ENCODE measurements around the gene C1RL.

DNA sequence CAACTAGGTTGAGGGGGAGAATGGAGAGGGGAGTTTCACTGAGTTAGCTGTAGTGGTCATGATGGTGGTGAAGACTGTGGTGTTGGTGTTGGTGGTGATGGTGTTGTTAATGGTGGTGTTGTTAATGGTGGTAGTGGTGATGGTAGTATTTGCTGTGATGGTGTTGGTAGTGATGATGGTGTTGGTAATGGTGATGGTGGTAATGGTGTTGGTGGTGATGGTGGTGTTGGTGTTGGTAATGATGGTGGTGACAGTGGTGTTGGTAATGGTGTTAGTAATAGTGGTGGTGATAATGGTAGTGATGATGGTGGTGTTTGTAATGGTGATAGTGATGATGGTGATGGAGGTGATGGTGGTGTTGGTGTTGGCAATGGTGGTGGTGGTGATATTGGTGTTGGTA lies 25.9 kb downstream of the C1RL start:
- TF ChIP-seq, protein P1, sequence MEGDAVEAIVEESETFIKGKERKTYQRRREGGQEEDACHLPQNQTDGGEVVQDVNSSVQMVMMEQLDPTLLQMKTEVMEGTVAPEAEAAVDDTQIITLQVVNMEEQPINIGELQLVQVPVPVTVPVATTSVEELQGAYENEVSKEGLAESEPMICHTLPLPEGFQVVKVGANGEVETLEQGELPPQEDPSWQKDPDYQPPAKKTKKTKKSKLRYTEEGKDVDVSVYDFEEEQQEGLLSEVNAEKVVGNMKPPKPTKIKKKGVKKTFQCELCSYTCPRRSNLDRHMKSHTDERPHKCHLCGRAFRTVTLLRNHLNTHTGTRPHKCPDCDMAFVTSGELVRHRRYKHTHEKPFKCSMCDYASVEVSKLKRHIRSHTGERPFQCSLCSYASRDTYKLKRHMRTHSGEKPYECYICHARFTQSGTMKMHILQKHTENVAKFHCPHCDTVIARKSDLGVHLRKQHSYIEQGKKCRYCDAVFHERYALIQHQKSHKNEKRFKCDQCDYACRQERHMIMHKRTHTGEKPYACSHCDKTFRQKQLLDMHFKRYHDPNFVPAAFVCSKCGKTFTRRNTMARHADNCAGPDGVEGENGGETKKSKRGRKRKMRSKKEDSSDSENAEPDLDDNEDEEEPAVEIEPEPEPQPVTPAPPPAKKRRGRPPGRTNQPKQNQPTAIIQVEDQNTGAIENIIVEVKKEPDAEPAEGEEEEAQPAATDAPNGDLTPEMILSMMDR (IDR thresholded peaks at IDR 0.05; ENCODE audit: low read length) = no peak
- no peak for TF ChIP-seq EZH2 (IDR thresholded peaks at IDR 0.05; ENCODE audit: borderline replicate concordance, low read length)
